Activated effector memory CD4-positive, alpha-beta T cell treated with anti-CD3 and anti-CD28 coated beads, Interleukin-2, amount 50 U/mL, for 16 hours (primary cell): ENCODE measurements around the gene MYO1A.
A peak's percentile ranks its signal among the peaks of the same experiment; 100 is the strongest.
"Not testable (repeated sequence)": the region's sequence is repeated elsewhere in the genome, so short reads cannot be mapped to it uniquely, and the experiment has no call there.

ENCODE experiments used
- DNase-seq: peaks from one replicate; pipeline ENCODE4 v3.0.0-alpha.2; 2020

The MYO1A gene

GRCh38 chr12:57087010-57087690, 37.2 kb upstream of the MYO1A start:
- peak; percentile 96 for DNase-seq

- DNase-seq: peak; percentile 84
Measured at GRCh38 chr12:57086493-57087009, 36.6 kb upstream of the MYO1A start.

- DNase-seq: peak; percentile 73
Measured at GRCh38 chr12:57085999-57086492, 36.1 kb upstream of the MYO1A start.

- DNase-seq: no peak
Measured at GRCh38 chr12:57080855-57081254, 30.9 kb upstream of the MYO1A start.

GRCh38 chr12:57079821-57080220, 29.9 kb upstream of the MYO1A start:
- DNase-seq: no peak

GRCh38 chr12:57078519-57079404, 28.8 kb upstream of the MYO1A start, which contains the start of gene NEMP1:
NEMP1 (minus strand) TSS chr12:57078791; CDS start chr12:57078745, 46 bp downstream.
- DNase-seq: peak; percentile 98

- not testable (repeated sequence) for DNase-seq
Measured at GRCh38 chr12:57073566-57074450, 23.9 kb upstream of the MYO1A start.

GRCh38 chr12:57072661-57073060, 22.7 kb upstream of the MYO1A start:
- no peak for DNase-seq

- DNase-seq: peak; percentile 77
Measured at GRCh38 chr12:57069523-57069922, 19.6 kb upstream of the MYO1A start.

- DNase-seq: no peak
Measured at GRCh38 chr12:57066245-57066644, 16.3 kb upstream of the MYO1A start.

GRCh38 chr12:57063991-57064685, 14.2 kb upstream of the MYO1A start:
- DNase-seq: peak; percentile 72

- DNase-seq: no peak
Measured at GRCh38 chr12:57058454-57058853, 8.5 kb upstream of the MYO1A start.

GRCh38 chr12:57057067-57057751, 7.3 kb upstream of the MYO1A start:
- DNase-seq: no peak

- DNase-seq: no peak
Measured at GRCh38 chr12:57055824-57056223, 5.9 kb upstream of the MYO1A start.

GRCh38 chr12:57053901-57054300, 4.0 kb upstream of the MYO1A start:
- not testable (repeated sequence) for DNase-seq

GRCh38 chr12:57053146-57053545, 3.2 kb upstream of the MYO1A start:
- DNase-seq: not testable (repeated sequence)

- no peak for DNase-seq
Measured at GRCh38 chr12:57051011-57051410, 1.1 kb upstream of the MYO1A start.

GRCh38 chr12:57049119-57049446, 846 bp downstream of the MYO1A start:
- DNase-seq: no peak

GRCh38 chr12:57048423-57049118, 1.4 kb downstream of the MYO1A start:
- DNase-seq: no peak

GRCh38 chr12:57047981-57048380, 1.9 kb downstream of the MYO1A start:
- no peak for DNase-seq
